HG03575 (cell line): Measurements from ENCODE around the gene PEX11G.

ENCODE experiments used
- ATAC-seq: cut with Tn5 transposase; IDR thresholded peaks from one replicate; pipeline ENCODE4 v1.9.1; 2021; ENCODE audit not compliant: unreplicated experiment, insufficient number of reproducible peaks, low FRiP score; ENCODE audit errors: extremely low read depth

The PEX11G gene

GRCh38 chr19:7522072-7522922 lies 33.5 kb upstream of the PEX11G start, which contains the start of gene MCOLN1:
Gene MCOLN1 (plus strand): TSS chr19:7522624. CDS start chr19:7522751, 127 bp downstream.
- no peak for ATAC-seq

- no peak for ATAC-seq
Measured at GRCh38 chr19:7521551-7522071, 32.8 kb upstream of the PEX11G start.

- no peak for ATAC-seq
Measured at GRCh38 chr19:7520131-7521051, 31.6 kb upstream of the PEX11G start.

- ATAC-seq, result no peak
Measured at GRCh38 chr19:7519361-7520130, 30.7 kb upstream of the PEX11G start.

- ATAC-seq, result no peak
Measured at GRCh38 chr19:7516878-7517277, 28.0 kb upstream of the PEX11G start.

GRCh38 chr19:7516333-7516732 lies 27.5 kb upstream of the PEX11G start:
- ATAC-seq, result no peak

- ATAC-seq, result no peak
Measured at GRCh38 chr19:7515645-7516151, 26.9 kb upstream of the PEX11G start, which contains the start of gene ZNF358. Gene ZNF358 (plus strand): TSS chr19:7516103. CDS start chr19:7519243, 3,140 bp downstream.

- no peak for ATAC-seq
Measured at GRCh38 chr19:7515110-7515644, 26.3 kb upstream of the PEX11G start.

GRCh38 chr19:7513809-7514642 lies 25.2 kb upstream of the PEX11G start:
- ATAC-seq, result no peak

GRCh38 chr19:7512400-7512851 lies 23.6 kb upstream of the PEX11G start:
- no peak for ATAC-seq

- no peak for ATAC-seq
Measured at GRCh38 chr19:7509625-7510024, 20.8 kb upstream of the PEX11G start.

- no peak for ATAC-seq
Measured at GRCh38 chr19:7507884-7508283, 19.0 kb upstream of the PEX11G start.

GRCh38 chr19:7506385-7507328 lies 17.8 kb upstream of the PEX11G start:
- no peak for ATAC-seq

- no peak for ATAC-seq
Measured at GRCh38 chr19:7505682-7506384, 17.0 kb upstream of the PEX11G start.

GRCh38 chr19:7505288-7505681 lies 16.4 kb upstream of the PEX11G start:
- ATAC-seq, result no peak

GRCh38 chr19:7504684-7505083 lies 15.8 kb upstream of the PEX11G start:
- no peak for ATAC-seq
